HepG2 (cell line): Measurements from ENCODE around the gene FRMD8. TPM values are rescaled to one million over a fixed set of nuclear protein-coding genes. Genes with fewer than 3 reads are reported as not detected.

ENCODE experiments used
- ADNP ChIP-seq: sonication (generic); formaldehyde crosslinking; IDR thresholded peaks from 2 replicates; pipeline ENCODE4 v1.4.0; 2020; ENCODE audit warnings: missing genetic modification reagents
- CHCHD3 ChIP-seq: sonication (generic); formaldehyde crosslinking; IDR thresholded peaks from 2 replicates; pipeline ENCODE4 v1.8.0; 2022; ENCODE audit warnings: mild to moderate bottlenecking, missing genetic modification reagents, moderate library complexity
- FOXC1 ChIP-seq: sonication (generic); formaldehyde crosslinking; IDR thresholded peaks from 2 replicates; pipeline ENCODE4 v1.8.0; 2022; ENCODE audit warnings: mild to moderate bottlenecking, missing genetic modification reagents, borderline replicate concordance
- GABPB1 ChIP-seq: IDR thresholded peaks from 2 replicates; pipeline ENCODE4 v1.6.1; 2016; ENCODE audit warnings: mild to moderate bottlenecking, missing genetic modification reagents, moderate library complexity, missing compliant biosample characterization
- GTF3A ChIP-seq: sonication (generic); formaldehyde crosslinking; conservative IDR thresholded peaks from 2 replicates; pipeline ENCODE4 v1.4.0; 2020; ENCODE audit warnings: mild to moderate bottlenecking, missing genetic modification reagents
- ISL2 ChIP-seq: sonication (generic); formaldehyde crosslinking; IDR thresholded peaks from 2 replicates; pipeline ENCODE4 v1.5.0; 2020; ENCODE audit warnings: missing genetic modification reagents
- NR2F2 ChIP-seq: IDR thresholded peaks from 2 replicates; pipeline ENCODE4 v1.6.1; 2012; ENCODE audit warnings: low read depth, inconsistent platforms, borderline replicate concordance
- PTBP1 ChIP-seq: fragments of 200-400 bp; formaldehyde crosslinking; IDR thresholded peaks from 2 replicates; pipeline ENCODE4 v1.6.1; 2018; ENCODE audit warnings: low read length, low read depth; ENCODE audit not compliant: poor library complexity, severe bottlenecking
- ZFP36L1 ChIP-seq: sonication (generic); formaldehyde crosslinking; IDR thresholded peaks from 2 replicates; pipeline ENCODE4 v1.8.0; 2022; ENCODE audit warnings: mild to moderate bottlenecking, missing genetic modification reagents, moderate library complexity
- ZFP36L2 ChIP-seq: sonication (generic); formaldehyde crosslinking; IDR thresholded peaks from 2 replicates; pipeline ENCODE4 v1.4.0; 2020; ENCODE audit warnings: missing genetic modification reagents
- ZFY ChIP-seq: sonication (generic); formaldehyde crosslinking; IDR thresholded peaks from 2 replicates; pipeline ENCODE4 v1.4.0; 2020; ENCODE audit warnings: missing genetic modification reagents
- ZNF12 ChIP-seq: sonication (generic); formaldehyde crosslinking; IDR thresholded peaks from 2 replicates; pipeline ENCODE4 v1.5.0; 2020; ENCODE audit warnings: missing genetic modification reagents
- ZNF260 ChIP-seq: sonication (generic); formaldehyde crosslinking; IDR thresholded peaks from 2 replicates; pipeline ENCODE4 v1.4.0; 2020; ENCODE audit warnings: missing genetic modification reagents, low read depth, mild to moderate bottlenecking, borderline replicate concordance
- ZNF276 ChIP-seq: sonication (generic); formaldehyde crosslinking; IDR thresholded peaks from 2 replicates; pipeline ENCODE4 v1.4.0; 2020; ENCODE audit warnings: mild to moderate bottlenecking, low read depth, missing genetic modification reagents
- ZNF703 ChIP-seq: sonication (generic); formaldehyde crosslinking; IDR thresholded peaks from 2 replicates; pipeline ENCODE4 v1.5.1; 2020; ENCODE audit warnings: missing genetic modification reagents, mild to moderate bottlenecking, moderate library complexity, borderline replicate concordance
- ZNF768 ChIP-seq: sonication (generic); formaldehyde crosslinking; IDR thresholded peaks from 2 replicates; pipeline ENCODE4 v1.4.0; 2020; ENCODE audit warnings: missing genetic modification reagents
- polyA plus RNA-seq, 8 experiments: library from polyadenylated mRNA; depleted of rRNA in 3 of 8; stranded (reverse) in 7 of 8; unstranded in 1 of 8; fragments of >200 nt; fragmentation: Illumina TruSeq in 4 of 8; extraction: Trizol in 4 of 8; gene quantifications; 2 replicates each; pipeline versions ENCODE4 v1.2.1 to v1.2.3, GENCODE V29; 2011 to 2016; ENCODE audit warnings: low read depth in 4 of 8, missing spikeins in 1 of 8, mixed read lengths in 1 of 8; ENCODE audit not compliant: insufficient read depth in 1 of 8
- total RNA-seq, 5 experiments: library from RNA; depleted of rRNA; stranded (reverse); fragments of >200 nt; fragmentation: Illumina TruSeq; extraction: Trizol; gene quantifications; 2 replicates each; pipeline ENCODE4 v1.2.3, GENCODE V29; 2016; ENCODE audit warnings: low read depth in 1 of 5
- TF ChIP-seq, protein P1 (sequence below): sonication (generic); formaldehyde crosslinking; IDR thresholded peaks from 2 replicates; pipeline ENCODE4 v1.4.0; 2020; ENCODE audit warnings: missing genetic modification reagents
- TF ChIP-seq, protein P2 (sequence below): sonication (generic); formaldehyde crosslinking; IDR thresholded peaks from 2 replicates; pipeline ENCODE4 v1.9.0; 2021; ENCODE audit warnings: missing genetic modification reagents, mild to moderate bottlenecking, borderline replicate concordance
- TF ChIP-seq, protein P3 (sequence below): sonication (generic); formaldehyde crosslinking; IDR thresholded peaks from 2 replicates; pipeline ENCODE4 v1.5.1; 2020; ENCODE audit warnings: mild to moderate bottlenecking, missing genetic modification reagents

FRMD8 gene
- total and polyA plus RNA-seq, 2 of the 13 experiments (the other 11 are each of a cell fraction or from before 2014, with no cell fraction given): 5.8 to 20.6 TPM

DNA sequence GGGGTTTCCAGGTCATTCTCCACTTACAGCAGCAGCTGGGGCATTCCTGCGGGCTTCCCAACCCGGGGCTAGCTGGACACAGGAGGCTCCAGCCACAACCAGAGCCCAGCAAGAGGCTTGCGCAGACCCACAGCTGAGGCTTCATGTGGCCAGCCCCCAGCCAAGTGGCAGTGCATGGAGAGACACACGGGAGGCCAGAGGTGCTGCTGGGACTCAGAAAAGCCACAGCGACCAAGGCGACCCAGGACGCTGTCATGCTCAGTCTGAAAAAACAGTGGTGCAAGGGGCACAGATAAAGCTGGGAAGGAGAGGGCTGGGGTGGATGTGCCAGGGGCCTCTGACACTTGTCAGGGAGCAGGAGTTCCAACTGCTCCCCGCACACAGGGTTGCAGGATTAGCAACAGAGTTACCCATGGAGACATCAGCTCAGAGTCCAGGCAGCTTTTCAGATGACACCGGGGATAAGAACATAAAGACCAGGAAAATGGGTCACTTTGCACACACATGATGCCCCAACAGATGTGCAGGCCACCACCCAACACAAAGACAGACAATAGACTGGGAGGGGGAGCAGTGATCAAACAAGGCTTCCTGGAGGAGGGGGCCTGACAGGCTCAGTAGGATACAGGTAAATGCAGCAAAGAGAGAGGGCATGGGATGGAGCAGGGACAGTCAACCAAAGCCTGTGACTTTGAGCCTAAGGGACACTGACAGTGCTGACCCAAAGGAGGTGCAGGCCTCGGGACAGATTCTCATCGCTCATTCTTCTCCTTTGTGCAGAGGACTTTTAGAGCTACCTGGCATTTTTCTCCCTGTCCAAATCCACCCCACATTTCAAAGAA is 29.3 kb downstream of the FRMD8 start (continued):
- TF ChIP-seq, protein P1, sequence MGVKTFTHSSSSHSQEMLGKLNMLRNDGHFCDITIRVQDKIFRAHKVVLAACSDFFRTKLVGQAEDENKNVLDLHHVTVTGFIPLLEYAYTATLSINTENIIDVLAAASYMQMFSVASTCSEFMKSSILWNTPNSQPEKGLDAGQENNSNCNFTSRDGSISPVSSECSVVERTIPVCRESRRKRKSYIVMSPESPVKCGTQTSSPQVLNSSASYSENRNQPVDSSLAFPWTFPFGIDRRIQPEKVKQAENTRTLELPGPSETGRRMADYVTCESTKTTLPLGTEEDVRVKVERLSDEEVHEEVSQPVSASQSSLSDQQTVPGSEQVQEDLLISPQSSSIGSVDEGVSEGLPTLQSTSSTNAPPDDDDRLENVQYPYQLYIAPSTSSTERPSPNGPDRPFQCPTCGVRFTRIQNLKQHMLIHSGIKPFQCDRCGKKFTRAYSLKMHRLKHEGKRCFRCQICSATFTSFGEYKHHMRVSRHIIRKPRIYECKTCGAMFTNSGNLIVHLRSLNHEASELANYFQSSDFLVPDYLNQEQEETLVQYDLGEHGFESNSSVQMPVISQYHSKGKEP (CRISPR knock-in tag): no peak
- no peak for TF ChIP-seq CHCHD3 (CRISPR knock-in tag)
- no peak for TF ChIP-seq ZNF703 (CRISPR knock-in tag)
- TF ChIP-seq ZNF260 (CRISPR knock-in tag): no peak
- no peak for TF ChIP-seq ZFP36L1 (CRISPR knock-in tag)
- TF ChIP-seq ZFP36L2 (CRISPR knock-in tag): no peak
- 0 out of 2 replicates have a peak, but pooled peaks have one; percentile 4 for TF ChIP-seq ZFY (CRISPR knock-in tag)
- TF ChIP-seq, protein P2, sequence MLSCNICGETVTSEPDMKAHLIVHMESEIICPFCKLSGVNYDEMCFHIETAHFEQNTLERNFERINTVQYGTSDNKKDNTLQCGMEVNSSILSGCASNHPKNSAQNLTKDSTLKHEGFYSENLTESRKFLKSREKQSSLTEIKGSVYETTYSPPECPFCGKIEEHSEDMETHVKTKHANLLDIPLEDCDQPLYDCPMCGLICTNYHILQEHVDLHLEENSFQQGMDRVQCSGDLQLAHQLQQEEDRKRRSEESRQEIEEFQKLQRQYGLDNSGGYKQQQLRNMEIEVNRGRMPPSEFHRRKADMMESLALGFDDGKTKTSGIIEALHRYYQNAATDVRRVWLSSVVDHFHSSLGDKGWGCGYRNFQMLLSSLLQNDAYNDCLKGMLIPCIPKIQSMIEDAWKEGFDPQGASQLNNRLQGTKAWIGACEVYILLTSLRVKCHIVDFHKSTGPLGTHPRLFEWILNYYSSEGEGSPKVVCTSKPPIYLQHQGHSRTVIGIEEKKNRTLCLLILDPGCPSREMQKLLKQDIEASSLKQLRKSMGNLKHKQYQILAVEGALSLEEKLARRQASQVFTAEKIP: no peak
- TF ChIP-seq, protein P3, sequence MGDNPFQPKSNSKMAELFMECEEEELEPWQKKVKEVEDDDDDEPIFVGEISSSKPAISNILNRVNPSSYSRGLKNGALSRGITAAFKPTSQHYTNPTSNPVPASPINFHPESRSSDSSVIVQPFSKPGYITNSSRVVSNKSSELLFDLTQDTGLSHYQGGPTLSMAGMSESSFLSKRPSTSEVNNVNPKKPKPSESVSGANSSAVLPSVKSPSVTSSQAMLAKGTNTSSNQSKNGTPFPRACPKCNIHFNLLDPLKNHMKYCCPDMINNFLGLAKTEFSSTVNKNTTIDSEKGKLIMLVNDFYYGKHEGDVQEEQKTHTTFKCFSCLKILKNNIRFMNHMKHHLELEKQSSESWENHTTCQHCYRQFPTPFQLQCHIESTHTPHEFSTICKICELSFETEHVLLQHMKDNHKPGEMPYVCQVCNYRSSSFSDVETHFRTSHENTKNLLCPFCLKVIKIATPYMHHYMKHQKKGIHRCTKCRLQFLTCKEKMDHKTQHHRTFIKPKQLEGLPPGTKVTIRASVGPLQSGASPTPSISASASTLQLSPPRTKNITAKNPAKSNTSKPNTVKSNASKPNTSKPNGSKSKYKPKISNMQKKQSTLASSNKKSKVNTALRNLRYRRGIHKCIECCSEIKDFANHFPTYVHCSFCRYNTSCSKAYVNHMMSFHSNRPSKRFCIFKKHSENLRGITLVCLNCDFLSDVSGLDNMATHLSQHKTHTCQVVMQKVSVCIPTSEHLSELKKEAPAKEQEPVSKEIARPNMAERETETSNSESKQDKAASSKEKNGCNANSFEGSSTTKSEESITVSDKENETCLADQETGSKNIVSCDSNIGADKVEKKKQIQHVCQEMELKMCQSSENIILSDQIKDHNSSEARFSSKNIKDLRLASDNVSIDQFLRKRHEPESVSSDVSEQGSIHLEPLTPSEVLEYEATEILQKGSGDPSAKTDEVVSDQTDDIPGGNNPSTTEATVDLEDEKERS (CRISPR knock-in tag): no peak
- no peak for TF ChIP-seq NR2F2
- no peak for TF ChIP-seq GABPB1 (CRISPR knock-in tag)
- no peak for TF ChIP-seq ZNF276 (CRISPR knock-in tag)
- no peak for TF ChIP-seq ADNP
- no peak for TF ChIP-seq PTBP1
- no peak for TF ChIP-seq GTF3A (CRISPR knock-in tag)
- TF ChIP-seq ZNF12 (CRISPR knock-in tag): no peak
- no peak for TF ChIP-seq ISL2 (CRISPR knock-in tag)
- no peak for TF ChIP-seq FOXC1
- peak; percentile 26; the same call in 1 of the 2 replicates for TF ChIP-seq ZNF768 (CRISPR knock-in tag)
